SK-N-MC (cell line): ENCODE results near the gene ARHGAP22.

Experiments used
- EZH2 ChIP-seq: fragments of 200-600 bp; sonication (generic); IDR thresholded peaks from one replicate; pipeline ENCODE4 v1.6.1; 2017; ENCODE audit warnings: antibody characterized with exemption
- POLR2AphosphoS5 ChIP-seq: IDR thresholded peaks from 2 replicates; pipeline ENCODE4 v1.6.1; 2012; ENCODE audit warnings: mild to moderate bottlenecking, low read depth, low read length, borderline replicate concordance

- TF ChIP-seq EZH2 (no peak), POLR2AphosphoS5 (no peak)
These were observed 151.2 kb downstream of the ARHGAP22 start for GRCh38 chr10:48453451-48454301.
